8988T (cell line): ENCODE measurements around the gene IL17C.
"Not testable (repeated sequence)": the region's sequence is repeated elsewhere in the genome, so short reads cannot be mapped to it uniquely, and the experiment has no call there.

Experiments used
- DNase-seq: peaks from one replicate; pipeline ENCODE4 v3.0.0; 2011

The IL17C gene

DNA sequence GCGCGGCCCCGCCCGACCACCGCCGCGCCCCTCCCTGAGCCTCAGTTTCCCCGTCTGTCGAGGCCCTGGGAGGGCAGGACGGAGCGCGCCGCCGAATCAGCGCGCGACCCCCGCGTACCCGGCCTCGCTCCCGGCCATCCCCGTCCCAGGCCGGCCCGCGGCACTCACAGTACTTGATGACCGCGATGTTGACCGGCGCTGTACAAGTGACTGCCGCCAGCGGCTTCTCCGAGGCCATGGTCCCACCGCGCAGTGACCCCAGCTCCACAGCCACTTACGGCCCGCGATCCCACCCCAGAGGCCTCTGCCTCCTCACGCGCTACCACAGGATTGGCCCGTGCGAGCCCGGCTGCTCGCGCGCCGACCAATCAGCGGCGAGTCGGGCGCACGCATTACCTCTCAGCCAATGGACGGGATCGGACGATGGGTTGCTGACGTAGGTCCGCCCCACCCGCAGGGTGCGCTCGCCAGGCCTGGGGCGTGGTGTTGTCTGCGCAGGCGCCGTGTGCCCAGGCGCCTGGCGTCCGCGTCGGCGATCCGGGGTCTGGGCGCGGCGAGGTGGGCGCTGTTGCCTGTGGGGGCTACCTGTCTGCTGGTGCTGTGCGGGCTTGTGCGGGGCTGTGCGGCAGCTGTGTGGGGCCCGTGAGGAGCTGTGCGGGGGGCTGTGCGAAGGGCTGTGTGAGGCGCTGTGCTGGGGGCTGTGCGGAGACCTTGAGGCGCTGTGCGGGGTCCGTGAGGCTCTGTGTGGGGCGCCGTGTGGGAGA lies 24.7 kb downstream of the IL17C start, which contains the start of gene MVD:
Gene MVD, minus strand, starts transcription at position 249 of the 764 bp plus-strand sequence. Its CDS starts 11 bp downstream, at position 238.
- peak; percentile 99 for DNase-seq

- no peak for DNase-seq
These were observed 26.8 kb downstream of the IL17C start for GRCh38 chr16:88665148-88665547.

DNA sequence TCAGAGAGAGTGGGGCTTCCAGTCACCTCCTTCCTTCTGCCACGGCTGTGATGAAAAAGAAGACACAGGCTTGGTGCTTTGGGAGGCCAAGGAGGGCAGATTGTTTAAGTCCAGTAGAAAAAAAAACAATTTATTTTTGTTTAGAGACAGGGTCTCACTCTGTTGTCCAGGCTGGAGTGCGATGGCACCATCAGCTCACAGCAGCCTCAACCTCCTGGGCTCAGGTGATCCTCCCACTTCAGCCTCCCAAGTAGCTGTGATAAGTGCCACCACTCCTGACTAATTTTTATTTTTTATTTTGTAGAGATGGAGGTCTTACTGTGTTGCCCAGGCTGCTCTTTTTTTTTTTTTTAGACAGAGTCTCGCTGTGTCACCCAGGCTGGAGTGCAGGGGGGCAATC lies 27.2 kb downstream of the IL17C start:
- no peak for DNase-seq

DNA sequence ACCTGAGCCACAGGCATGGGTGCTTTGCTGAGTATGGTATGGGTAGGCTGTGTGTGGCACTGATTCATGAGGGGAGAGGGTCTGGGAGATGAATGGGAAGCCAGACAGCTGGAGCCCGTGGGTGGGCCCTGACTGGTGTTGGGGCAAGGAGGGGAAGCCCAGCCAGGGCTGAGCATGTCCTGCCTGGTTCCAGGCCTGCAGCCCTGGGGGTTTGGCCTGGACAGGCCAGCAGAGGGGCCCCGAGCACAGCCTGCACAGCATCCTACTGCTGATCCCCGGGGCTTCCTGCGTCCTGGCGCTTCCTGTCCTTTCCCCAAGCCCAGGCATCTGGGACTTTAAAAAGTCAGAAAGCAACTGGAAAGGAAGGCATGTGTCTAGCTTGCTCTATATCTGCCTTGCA lies 29.1 kb downstream of the IL17C start:
- DNase-seq, result no peak

DNA sequence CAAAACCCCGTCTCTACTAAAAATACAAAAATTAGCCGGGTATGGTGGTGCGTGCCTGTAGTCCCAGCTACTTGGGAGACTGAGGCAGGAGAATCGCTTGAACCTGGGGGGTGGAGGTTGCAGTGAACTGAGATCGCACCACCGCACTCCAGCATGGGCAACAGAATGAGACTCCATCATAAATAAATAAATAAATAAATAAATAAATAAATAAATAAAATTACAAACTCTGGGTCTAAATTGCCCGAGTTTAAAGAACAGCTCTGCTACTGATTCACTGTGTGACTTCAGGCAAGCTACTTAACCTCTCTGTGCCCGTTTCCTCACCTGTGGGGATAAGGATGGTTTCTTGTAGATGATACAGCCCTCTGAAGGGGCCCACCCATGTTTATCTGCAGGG lies 31.1 kb downstream of the IL17C start:
- DNase-seq, result not testable (repeated sequence)

- DNase-seq, result no peak
These were observed 31.6 kb downstream of the IL17C start for GRCh38 chr16:88669980-88670379.

- DNase-seq, result no peak
These were observed 33.4 kb downstream of the IL17C start for GRCh38 chr16:88671806-88672205.

DNA sequence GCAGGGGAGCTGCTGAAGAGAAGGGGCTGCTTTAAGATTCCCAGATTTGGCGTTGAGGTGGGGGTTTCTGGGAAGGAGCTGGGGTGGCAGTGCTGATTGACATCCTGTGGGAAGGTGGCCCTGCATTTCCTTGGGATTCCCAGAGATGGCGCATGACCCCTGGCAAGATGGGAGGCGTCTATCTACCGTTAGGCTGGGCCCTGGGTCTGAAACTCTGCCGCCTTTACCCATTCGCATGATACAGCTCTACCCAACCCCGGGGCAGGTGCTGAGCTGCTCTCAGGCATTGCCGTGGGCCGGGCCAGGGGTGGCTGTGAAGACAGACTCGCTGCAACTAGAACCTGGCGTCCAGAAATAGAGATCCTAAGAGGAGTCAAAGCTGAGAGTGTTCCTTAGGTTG lies 34.4 kb downstream of the IL17C start:
- no peak for DNase-seq

- no peak for DNase-seq
These were observed 35.5 kb downstream of the IL17C start for GRCh38 chr16:88673716-88674379.

DNA sequence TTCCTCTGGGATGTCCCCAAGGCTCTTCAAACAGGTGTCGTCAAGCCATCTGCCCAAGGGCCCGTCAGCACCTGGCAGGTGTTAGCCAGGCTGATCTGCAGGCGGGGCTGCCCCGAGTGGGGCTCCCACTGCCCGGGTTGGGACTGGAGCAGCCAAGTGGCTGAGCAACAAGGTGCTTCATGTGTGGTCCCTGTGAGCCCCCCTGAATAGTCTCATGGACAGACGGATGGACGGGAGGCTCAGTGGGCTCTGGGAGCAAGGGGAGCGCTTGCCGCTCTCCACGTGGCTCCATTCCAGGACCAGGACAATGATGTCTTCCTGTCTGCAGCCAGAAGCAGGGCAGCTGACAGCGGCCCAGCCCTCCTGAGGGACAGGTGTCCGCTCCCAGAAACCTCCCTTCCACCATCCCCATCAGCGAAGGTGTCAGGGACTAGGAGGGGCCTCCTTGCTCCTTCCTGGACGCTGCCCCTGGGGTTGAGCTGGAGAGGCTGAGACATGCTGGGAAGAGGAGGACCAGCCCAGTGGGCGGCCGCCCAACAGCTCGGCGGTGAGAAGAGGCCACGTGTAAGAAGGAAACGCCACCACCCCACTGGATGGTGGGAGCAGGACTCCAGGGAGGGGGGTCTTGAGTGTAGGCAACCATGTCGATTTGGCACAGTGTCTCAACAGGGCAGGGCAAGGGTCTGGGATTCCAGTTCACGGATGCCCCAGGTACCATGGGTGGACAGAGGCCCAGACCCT lies 38.3 kb downstream of the IL17C start:
- DNase-seq, result no peak

GRCh38 chr16:88677721-88678120 lies 39.3 kb downstream of the IL17C start:
- DNase-seq, result no peak

DNA sequence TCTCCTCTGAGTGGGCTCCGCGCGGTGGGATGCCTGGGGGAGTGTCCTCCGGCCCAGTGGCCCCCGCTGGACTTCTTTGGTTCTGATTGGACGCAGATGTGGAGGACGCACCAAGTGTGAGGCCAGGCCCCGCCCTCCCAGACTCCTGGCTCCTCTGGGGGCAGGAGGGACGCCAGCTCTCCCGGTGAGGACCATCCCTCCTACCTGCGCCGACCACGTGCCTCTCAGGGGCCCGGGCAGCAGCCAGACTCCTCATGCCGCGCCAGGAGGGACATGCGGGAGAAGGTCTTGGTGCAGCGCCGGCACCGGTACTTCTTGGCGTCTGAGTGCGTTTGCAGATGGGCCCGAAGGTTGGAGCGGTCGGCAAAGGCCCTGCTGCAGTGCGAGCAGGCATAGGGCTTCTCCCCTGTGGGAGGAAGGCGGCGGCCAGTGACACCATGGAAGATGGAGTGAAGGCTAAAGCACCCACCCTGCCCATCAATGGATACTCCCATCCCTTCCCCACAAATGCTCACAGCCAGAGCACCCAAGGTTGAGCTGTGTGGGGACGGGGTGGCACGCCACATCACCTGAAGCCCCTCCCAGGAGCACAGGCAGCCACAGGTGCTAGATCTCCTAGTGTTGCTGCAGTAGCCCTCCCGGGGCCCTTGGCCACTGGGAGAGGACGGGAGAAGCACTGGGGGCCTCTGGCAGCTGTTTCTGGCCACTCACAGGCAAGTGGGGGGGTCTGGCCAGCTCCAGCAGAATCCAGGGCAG lies 40.0 kb downstream of the IL17C start:
- DNase-seq, result no peak

DNA sequence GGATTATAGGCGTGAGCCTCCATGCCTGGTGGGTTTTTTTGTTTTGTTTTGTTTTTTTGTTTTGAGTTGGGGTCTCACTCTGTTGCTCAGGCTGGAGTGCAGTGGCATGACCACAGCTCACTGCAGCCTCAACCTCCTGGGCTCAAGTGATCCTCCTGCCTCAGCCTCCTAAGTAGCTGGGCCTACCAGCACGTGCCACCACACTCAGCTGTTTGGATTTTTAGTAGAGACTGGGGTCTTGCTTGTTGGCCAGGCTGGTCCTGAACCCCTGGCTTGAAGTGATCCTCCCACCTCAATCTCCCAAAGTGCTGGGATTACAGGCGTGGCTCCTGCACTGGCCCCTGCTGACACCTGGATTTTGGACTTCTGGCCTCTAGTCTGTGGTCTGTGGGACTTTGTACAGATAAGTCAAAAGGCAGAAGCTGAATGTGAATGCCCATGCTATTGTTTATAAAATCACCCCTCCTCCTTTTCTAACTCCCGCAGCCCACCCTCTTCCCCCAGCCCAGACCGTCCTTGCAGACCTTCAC lies 42.2 kb downstream of the IL17C start:
- no peak for DNase-seq

DNA sequence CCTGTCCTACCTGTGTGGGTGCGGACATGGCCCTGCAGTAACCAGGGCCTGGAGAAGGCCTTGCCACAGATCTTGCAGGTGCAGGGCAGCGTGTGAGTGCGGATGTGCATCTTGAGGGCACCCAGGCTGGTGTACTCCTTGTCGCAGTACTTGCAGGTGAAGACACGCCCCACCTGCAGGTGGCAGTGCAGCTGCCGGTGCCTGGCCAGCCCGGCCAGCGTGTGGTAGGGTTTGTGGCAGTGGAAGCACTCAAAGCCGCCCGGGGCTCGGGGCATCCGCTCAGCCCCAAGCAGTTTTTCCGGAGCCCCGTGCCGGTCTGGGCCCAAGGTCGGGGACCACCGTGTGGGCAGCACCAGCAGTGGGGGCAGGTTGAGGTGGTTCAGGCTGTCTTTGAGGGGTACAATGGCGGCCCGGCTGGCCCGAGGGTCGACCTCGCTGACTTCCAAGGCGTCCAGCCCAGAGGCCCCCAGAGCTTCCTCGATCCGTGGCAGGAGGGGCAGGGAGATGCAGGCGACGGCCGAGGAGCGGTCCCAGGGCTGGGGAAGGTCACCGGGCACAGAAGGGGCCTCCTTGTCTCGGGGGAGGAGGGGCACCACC lies 42.8 kb downstream of the IL17C start:
- peak; percentile 91 for DNase-seq

DNA sequence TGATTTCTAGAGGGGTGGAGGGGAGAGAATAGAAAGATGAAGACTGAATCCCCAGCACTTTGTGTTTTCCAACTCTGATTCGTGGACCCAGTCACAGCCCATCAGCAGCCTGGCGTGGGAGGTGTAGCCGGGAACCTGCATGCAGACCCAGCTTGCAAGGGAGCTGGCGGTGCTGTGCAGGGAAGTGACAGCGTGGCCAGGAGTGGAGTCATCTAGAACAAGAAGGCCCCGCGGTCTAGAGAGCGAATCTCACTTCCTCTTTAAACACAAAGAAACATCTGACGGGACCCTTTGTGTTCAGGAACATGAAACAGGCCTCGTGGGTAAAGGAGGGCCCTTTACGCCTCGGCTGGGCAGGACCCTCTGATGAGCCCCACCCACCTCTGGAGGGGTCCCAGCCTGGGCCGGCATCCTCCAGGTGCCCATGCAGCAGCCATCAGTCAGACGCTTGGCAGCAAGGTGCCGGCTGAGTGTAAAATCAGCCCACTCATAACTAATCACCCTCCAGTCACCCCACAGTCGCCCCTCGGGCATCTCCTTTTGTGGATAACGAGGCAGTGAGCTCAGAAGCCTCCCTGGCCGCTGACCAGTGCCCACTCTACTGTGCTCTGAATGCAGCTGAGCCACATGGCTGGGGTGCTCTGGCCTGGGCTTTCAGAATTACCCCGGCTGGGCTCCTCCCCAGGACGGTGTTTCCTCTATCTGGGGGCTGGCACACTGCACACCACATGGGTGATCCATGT lies 43.5 kb downstream of the IL17C start:
- DNase-seq, result no peak

DNA sequence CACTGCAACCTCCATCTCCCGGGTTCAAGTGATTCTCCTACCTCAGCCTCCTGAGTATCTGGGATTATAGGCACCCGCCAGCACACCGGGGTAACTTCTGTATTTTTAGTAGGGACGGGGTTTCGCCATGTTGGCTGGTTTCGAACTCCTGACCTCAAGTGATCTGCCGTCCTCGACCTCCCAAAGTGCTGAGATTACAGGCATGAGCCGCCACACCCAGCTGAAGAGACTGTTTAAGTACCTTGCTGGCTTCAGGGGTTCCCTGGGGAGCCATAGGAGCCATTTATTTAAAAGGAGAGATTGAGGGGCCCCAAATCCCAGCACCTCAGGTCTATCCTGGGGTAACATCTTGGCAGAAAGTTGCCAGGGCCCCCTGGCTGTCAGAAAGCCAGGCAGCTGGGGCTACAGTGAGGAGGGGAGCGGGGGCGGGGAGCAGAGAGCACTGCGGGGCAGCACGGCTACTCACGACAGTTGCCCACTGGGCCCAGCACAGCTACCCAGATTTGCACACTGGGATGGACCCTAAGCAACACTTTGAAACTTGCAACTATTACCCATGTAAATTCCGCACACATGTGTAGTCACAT lies 46.3 kb downstream of the IL17C start:
- DNase-seq, result no peak

- peak; percentile 98 for DNase-seq
These were observed 47.0 kb downstream of the IL17C start for GRCh38 chr16:88685156-88686061.

GRCh38 chr16:88686062-88686438 lies 47.7 kb downstream of the IL17C start:
- DNase-seq, result no peak

GRCh38 chr16:88686439-88687253 lies 48.3 kb downstream of the IL17C start, which contains the start of gene SNAI3:
Gene SNAI3, minus strand, starts transcription at chr16:88686507. Its CDS starts 101 bp downstream, at chr16:88686406.
- DNase-seq, result peak; percentile 99
